C4-2B (cell line): ENCODE data around the gene TLDC2.

Experiments used
- CTCF ChIP-seq: fragments of 450-650 bp; conservative IDR thresholded peaks from 2 replicates; pipeline ENCODE4 v1.5.1; 2017; ENCODE audit warnings: mild to moderate bottlenecking
- ZFX ChIP-seq: fragments of 450-650 bp; IDR thresholded peaks from 2 replicates; pipeline ENCODE4 v1.6.1; 2017

- TF ChIP-seq CTCF = no peak
- no peak for TF ChIP-seq ZFX
These were observed 23.8 kb upstream of the TLDC2 start for GRCh38 chr20:36852187-36852586.
